ENCODE measurements around the gene FES. TPM values are rescaled to one million over a fixed set of nuclear protein-coding genes. Genes with fewer than 3 reads are reported as not detected.

The FES gene
- polyA plus RNA-seq, 1 donor from 2014 or later: not detected

- Histone ChIP-seq H3K9me3 (ENCODE audit: low read length) (no peaks in the 10 kb centered on the region), H3K4me3 (ENCODE audit: low read length) (no peak overlapping the region), H3K9me2 (ENCODE audit: insufficient read depth, low read length) (no peaks in the 10 kb centered on the region), H3K36me3 (ENCODE audit: insufficient read depth, low read length) (no peaks in the 10 kb centered on the region), H3K27me3 (ENCODE audit: insufficient read depth, low read depth, low read length) (no peaks in the 10 kb centered on the region), H3K79me2 (replicated peaks; ENCODE audit: insufficient read depth, low read length) (no peaks in the 10 kb centered on the region), H2AFZ (ENCODE audit: low read depth, low read length) (no peak overlapping the region), H3K9ac (ENCODE audit: low read length) (no peak overlapping the region), H3K27ac (ENCODE audit: low read length) (no peak overlapping the region), H3F3A (ENCODE audit: insufficient read depth, low read length, poor library complexity, severe bottlenecking) (no peaks in the 10 kb centered on the region), H4K20me1 (ENCODE audit: insufficient read depth) (no peaks in the 10 kb centered on the region), H3K4me2 (ENCODE audit: low read length) (no peak overlapping the region)
- no peak for TF ChIP-seq MXI1 (conservative IDR thresholded peaks at IDR 0.05; ENCODE audit: poor library complexity, severe bottlenecking)
These were observed 20.3 kb upstream of the FES start for GRCh38 chr15:90863987-90864386.

GRCh38 chr15:90864507-90864906, 19.8 kb upstream of the FES start:
- Histone ChIP-seq H3K9me2 (ENCODE audit: insufficient read depth, low read length) (no peaks in the 10 kb centered on the region), H3K79me2 (replicated peaks; ENCODE audit: insufficient read depth, low read length) (no peaks in the 10 kb centered on the region), H3K4me2 (ENCODE audit: low read length) (no peak overlapping the region), H3K27ac (ENCODE audit: low read length) (no peak overlapping the region), H3K27me3 (ENCODE audit: insufficient read depth, low read depth, low read length) (no peaks in the 10 kb centered on the region), H3K36me3 (ENCODE audit: insufficient read depth, low read length) (no peaks in the 10 kb centered on the region), H3F3A (ENCODE audit: insufficient read depth, low read length, poor library complexity, severe bottlenecking) (no peaks in the 10 kb centered on the region), H3K9me3 (ENCODE audit: low read length) (no peaks in the 10 kb centered on the region), H3K4me3 (ENCODE audit: low read length) (no peak overlapping the region), H4K20me1 (ENCODE audit: insufficient read depth) (no peaks in the 10 kb centered on the region), H2AFZ (ENCODE audit: low read depth, low read length) (no peak overlapping the region), H3K9ac (ENCODE audit: low read length) (no peak overlapping the region)
- TF ChIP-seq MXI1 (conservative IDR thresholded peaks at IDR 0.05; ENCODE audit: poor library complexity, severe bottlenecking) (no peak), EP300 (conservative IDR thresholded peaks at IDR 0.05; ENCODE audit: poor library complexity, severe bottlenecking) (no peak), RAD21 (conservative IDR thresholded peaks at IDR 0.05) (no peak), REST (IDR thresholded peaks at IDR 0.05; ENCODE audit: borderline replicate concordance) (no peak), POLR2AphosphoS5 (IDR thresholded peaks at IDR 0.05) (no peak), EZH2 (IDR thresholded peaks at IDR 0.05; ENCODE audit: borderline replicate concordance, insufficient read depth, low read length, poor library complexity, severe bottlenecking) (no peak), CTCF (IDR thresholded peaks at IDR 0.05; ENCODE audit: poor library complexity, severe bottlenecking) (no peak), TAF1 (IDR thresholded peaks at IDR 0.05; ENCODE audit: low read depth) (no peak), SMC3 (conservative IDR thresholded peaks at IDR 0.05; ENCODE audit: poor library complexity) (no peak)

GRCh38 chr15:90865702-90866101, 18.6 kb upstream of the FES start:
- no peak overlapping the region for H3K4me2 ChIP-seq (ENCODE audit: low read length)
- H3K4me3 ChIP-seq (ENCODE audit: low read length): no peak overlapping the region
- H3K9me3 ChIP-seq (ENCODE audit: low read length): no peaks in the 10 kb centered on the region
- H3K9ac ChIP-seq (ENCODE audit: low read length): no peak overlapping the region
- no peaks in the 10 kb centered on the region for H3K36me3 ChIP-seq (ENCODE audit: insufficient read depth, low read length)
- H2AFZ ChIP-seq (ENCODE audit: low read depth, low read length): no peak overlapping the region
- no peaks in the 10 kb centered on the region for H3K9me2 ChIP-seq (ENCODE audit: insufficient read depth, low read length)
- no peaks in the 10 kb centered on the region for H4K20me1 ChIP-seq (ENCODE audit: insufficient read depth)
- no peaks in the 10 kb centered on the region for H3K27me3 ChIP-seq (ENCODE audit: insufficient read depth, low read depth, low read length)
- H3K27ac ChIP-seq (ENCODE audit: low read length): no peak overlapping the region
- no peaks in the 10 kb centered on the region for H3F3A ChIP-seq (ENCODE audit: insufficient read depth, low read length, poor library complexity, severe bottlenecking)
- no peak for TF ChIP-seq RAD21 (conservative IDR thresholded peaks at IDR 0.05)
- no peak for TF ChIP-seq CTCF (IDR thresholded peaks at IDR 0.05; ENCODE audit: poor library complexity, severe bottlenecking)
- TF ChIP-seq TAF1 (IDR thresholded peaks at IDR 0.05; ENCODE audit: low read depth): no peak
- no peak for TF ChIP-seq POLR2AphosphoS5 (IDR thresholded peaks at IDR 0.05)
- H3K79me2 ChIP-seq (replicated peaks; ENCODE audit: insufficient read depth, low read length): no peaks in the 10 kb centered on the region
